Stomach (tissue), 4 donors: ENCODE results near the gene DNAJC12.

ENCODE experiments used
- CTCF ChIP-seq, 7 experiments: fragments of 450-650 bp in 4 of 7; fragments of 200-600 bp in 3 of 7; sonication (generic) in 3 of 7; IDR thresholded peaks; one replicate each; pipeline ENCODE4 v1.5.1; 2016 to 2019; ENCODE audit warnings: antibody characterized with exemption in 7 of 7, control low read depth in 2 of 7, mild to moderate bottlenecking in 1 of 7
- EP300 ChIP-seq: sonication (generic); formaldehyde crosslinking; IDR thresholded peaks from one replicate; pipeline ENCODE4 v1.6.1; 2017; ENCODE audit warnings: antibody characterized with exemption
- POLR2AphosphoS5 ChIP-seq, 3 donors: sonication (generic); formaldehyde crosslinking; IDR thresholded peaks; one replicate each; pipeline ENCODE4 v1.6.1; 2016; ENCODE audit warnings: antibody characterized with exemption in 3 of 3

GRCh38 chr10:67816719-67817118 is 21.3 kb downstream of the DNAJC12 start:
- TF ChIP-seq CTCF (IDR thresholded peaks at IDR 0.05) (no peak), EP300 (no peak), POLR2AphosphoS5 (IDR thresholded peaks at IDR 0.05) (no peak)
